GM19328 (cell line): Measurements from ENCODE around the gene GCLC.

Experiments used
- ATAC-seq: cut with Tn5 transposase; IDR thresholded peaks from one replicate; pipeline ENCODE4 v1.9.1; 2021; ENCODE audit warnings: mild to moderate bottlenecking, moderate library complexity; ENCODE audit not compliant: unreplicated experiment

Gene GCLC

DNA sequence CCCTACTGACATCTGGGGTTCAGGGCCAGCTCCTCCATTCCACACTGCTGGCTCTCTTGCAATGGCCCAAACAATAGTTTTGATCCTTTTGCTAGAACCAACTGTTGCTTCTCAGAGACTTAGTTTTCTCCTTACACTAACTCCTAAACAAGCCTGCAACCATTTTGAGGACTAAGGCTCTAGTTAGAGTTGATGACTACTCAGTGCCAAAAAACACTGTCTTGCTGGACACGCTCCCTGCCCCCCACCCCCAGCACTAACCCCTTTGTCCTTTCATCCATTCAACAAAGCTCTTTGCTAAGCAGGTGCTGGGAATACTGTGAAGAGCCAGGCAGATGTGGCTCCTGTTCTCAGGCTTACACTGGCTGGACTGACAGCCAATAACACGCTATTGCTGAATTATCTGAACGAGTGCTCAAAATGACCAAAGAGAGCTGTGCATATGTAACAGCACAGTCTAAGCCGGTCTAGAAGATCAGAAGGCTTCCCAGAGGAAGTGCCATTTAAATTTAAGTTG lies 17.6 kb downstream of the GCLC start:
- ATAC-seq = no peak

DNA sequence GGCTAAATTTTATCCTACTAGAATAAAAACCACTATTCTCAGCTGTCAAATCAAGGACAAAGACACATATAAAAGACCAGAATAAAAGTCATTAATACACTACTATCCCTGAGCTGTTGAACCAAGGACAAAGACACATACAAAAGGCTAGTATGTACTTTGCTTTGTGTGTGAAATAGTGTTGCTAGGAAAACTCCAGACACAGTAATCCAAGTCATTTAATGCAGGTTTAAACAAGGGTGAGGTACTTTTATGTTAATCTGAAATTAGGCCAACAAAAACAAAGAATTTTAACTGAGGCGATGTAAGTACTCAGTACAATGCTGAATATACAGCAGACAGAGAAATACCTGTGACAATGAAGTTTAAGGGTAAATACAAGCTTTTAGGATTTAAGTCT lies 18.9 kb downstream of the GCLC start:
- ATAC-seq = no peak

DNA sequence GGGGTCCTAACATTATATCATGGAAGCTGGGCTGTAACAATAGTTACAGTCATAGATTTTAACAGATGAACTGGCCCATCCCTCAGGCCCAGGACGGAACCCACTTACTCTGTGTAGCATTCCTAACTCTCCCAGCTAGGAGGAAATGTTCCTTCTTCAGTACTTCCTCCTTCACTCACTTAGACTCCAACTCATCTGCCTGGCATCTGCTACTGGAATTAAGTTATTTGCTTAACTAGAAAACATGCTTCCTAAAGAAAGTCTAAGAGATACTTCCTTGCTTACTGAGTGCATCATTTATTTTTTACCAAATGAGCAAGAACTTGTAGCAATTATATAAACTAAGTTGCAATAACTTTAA lies 20.5 kb downstream of the GCLC start:
- no peak for ATAC-seq

DNA sequence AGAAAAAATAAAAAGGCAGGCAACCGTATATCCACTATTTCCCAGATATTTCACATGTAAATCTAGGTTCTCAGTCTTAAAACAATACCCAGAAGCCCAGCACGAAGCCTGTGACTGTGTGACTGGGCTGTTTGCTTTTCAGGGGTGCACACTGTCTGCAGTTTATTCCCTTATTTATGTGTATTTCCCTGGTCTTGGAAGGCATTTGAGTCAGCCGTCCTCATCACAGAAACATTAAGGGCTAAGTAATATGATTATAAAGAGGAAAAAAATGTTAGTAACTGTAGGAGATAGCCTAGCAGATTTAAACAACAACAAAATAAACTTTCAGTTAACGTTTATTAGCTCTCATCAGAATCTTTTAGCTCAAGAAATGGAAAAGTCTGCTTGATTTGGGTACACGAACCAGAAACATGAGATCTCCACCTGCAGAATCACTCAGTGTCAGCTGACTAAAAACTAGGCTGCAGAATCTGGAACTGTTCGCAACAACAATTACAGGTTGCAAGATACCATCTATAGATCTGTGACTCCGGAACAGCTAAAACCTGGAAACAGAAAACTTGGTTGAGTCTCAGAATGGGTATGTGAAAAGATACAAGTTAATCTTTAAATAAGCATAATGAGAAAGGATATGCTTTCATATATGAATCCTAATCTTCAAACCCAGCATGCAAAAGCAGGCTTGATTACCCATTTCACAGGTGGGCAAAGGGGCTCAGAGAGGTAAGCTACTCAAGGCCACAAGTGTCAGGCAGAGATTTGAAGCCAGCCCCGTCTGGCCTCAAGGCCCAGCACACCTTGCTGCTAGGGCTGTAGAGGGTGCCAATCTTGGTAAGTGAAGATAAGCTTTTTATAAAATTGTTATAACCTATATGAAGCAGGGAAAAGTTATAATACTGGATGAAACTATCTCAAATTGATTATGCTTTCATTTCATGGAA lies 21.1 kb downstream of the GCLC start:
- no peak for ATAC-seq

DNA sequence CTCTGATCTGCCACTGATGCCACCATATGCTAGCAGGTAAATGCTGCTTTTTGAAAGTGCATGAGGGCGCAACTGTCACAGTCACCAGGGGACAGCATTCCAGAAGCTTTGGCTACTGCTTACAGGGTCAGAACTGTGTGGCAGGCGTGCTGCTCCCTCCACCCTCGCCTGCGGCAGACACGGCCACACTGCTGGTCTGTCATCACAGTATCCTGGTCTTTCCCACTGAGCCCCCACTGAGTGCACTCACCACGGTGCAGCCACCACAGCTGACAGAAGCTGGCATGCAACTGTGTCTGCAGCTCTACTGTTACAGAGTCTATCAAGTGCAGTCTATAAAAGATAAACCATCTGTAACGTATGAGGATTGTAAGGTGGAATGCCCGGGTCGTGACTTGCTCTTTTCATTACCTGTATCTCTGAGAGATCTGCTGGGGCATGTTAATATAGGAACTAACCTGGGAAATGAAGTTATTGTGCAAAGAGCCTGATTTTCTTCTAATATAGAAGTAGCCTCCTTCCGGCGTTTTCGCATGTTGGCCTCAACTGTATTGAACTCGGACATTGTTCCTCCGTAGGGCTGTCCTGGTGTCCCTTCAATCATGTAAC lies 24.5 kb downstream of the GCLC start:
- no peak for ATAC-seq

DNA sequence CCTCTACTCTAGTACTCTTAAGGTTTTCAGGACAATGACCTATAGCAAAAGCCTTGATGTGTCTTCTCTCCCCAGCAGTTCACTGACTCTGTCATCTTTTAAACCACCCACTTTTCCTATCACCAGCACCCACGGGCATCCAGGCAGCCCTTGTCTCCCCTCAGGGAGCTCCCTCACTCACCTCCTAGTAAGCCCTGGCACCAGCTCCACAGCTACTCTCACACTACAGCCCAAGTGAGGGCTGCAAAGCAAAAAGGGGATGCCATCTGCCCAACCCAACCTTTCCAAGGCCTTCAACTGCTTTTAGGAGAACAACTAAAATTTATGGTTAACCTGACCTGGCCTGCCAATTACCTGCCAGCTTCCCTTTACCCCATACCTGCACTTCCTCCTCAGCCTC lies 26.0 kb downstream of the GCLC start:
- no peak for ATAC-seq

DNA sequence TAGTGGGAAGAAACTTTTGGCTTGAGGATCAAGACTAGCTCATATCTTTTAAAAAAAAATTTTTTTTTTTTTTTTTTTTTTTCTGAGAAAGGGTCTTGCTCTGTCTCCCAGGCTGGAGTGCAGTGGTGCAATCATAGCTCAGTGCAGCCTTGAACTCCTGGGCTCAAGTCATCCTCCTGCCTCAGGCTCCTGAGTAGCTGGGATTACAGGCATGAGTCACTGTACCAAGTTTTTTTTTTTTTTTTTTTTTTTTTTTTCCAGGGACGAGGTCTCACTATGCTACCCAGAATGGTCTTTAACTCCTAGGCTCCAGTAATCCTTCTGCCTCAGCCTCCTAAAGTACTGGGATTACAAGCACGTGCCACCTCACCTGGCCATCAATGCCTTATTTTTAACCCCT lies 27.9 kb downstream of the GCLC start:
- ATAC-seq = no peak

DNA sequence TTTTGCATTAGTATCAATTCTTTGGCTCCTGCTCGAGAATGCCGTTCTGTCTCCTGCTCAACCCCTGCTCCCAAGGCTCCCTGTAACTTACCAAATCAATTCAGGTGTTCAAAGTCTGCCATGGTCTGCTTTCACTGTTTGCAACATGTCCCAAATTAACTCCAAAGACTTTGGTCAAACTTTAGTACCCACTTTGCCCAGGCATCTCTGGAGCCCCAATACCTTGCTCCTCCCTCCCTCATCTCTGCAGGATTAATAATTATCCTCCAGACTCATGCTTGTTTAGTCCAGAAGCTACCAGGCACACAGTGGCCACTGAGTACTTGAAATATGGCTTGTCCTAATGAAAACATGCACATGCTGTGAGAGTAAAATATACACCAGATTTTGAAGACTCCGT lies 30.2 kb downstream of the GCLC start:
- ATAC-seq = no peak

DNA sequence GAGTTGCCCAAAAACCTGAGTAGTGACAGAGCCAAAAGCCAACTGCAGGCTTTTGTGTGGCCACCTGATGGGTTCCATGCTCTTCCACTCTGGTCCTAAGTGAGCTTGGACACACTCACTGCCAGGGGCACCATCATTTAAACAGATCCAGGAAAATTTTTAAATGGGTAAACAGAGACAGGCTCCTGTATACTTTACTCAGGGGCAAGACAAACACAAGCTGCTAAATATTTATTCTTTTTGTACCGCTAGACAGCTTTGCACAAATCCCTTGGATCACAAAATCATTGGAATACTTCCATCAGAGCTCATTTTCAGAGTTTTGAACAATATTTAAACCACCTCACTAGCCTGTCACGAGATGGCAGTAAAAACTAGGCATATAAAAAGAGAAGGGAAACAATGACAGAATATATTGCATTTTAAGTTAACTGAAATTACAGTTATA lies 31.4 kb downstream of the GCLC start:
- no peak for ATAC-seq

DNA sequence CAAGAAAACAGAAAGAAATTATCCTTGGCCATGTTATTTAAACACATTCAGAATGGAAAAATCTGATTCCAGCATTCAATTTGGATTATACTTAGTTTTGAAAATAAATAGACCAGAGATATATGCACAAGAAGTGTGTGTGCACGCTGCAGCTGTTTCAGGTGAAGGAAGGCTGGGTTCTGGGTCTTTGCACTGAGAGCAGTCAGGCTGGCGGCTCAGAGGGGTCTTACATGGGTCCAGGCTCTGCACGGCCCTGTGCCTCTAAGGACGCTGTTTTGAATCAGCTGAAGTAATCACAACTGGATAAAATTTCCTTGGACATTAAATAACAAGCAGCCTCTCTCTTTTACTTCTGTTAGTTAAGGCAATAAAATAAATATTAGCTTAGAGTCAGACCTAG lies 31.8 kb downstream of the GCLC start:
- ATAC-seq = no peak

DNA sequence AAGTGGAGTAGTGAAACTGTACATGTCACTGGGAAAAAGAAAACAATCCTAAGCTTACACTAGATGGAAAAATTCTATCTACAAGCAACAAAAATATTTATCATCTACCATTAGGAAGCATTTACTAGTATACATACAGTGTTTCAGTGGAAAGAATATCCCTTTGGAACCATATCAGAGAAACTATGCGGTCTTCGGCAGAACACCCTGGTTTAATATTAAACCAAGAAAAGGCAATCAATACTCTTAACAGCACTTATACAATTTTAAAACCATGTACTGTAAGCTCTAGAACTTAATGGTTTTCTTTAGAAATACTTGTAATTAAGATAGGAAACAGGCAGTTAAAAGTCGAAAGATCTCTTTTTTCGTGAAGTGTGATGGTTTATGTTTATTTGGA lies 32.3 kb downstream of the GCLC start:
- no peak for ATAC-seq

DNA sequence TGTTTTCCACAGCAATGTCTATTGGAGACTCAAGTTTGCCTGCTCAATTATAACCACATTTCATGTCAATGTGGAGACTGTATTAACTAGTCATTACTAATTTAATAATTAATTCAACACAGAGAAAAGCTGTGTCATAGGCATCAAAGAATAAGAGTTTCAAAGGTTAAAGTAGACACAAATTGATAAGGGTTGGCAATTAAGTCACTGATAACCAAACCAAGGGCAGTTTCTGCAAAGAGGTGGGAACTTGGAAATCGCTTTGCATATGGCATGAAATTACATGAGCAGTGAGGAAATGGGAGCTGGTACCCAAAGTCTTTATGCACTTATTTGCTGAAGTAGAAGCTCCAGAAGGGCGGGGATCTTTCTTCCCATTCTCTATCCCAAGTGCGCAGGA lies 34.2 kb downstream of the GCLC start:
- ATAC-seq = no peak

DNA sequence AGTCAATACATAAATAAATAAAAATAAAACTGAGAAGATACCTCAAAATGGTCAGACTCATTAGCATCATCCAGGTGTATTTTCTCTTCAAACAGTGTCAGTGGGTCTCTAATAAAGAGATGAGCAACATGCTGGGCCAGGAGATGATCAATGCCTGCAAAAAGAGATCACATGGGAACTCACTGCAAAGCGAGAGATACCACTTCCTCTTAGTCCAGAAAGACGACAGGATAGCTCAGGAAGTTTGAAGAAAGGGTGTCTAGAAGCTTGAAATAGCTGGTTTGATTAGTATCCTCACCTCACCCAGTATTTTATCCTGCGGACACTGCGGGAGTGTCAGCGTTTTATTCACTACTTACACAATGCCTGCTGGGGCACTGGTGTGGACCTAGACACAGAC lies 38.0 kb downstream of the GCLC start:
- no peak for ATAC-seq

DNA sequence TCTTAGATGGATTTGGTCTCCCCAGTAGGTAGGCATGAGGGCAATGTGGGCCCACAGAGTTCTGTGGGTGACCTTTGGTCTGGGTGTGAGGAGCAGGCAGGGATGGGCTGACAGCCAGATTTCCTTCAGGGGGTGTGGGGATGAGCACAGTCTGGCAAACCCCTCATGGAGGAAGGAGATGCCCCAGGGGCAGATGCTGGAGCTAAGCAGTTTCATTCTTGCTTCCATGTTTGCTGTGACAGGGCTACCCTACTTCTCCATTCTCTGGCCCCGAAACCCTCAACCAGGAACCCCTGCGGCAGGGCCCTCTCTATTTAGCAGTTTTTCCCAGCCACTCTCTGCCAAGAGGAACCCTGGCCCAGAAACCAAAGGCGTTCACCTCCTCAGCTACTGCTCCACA lies 40.4 kb downstream of the GCLC start:
- ATAC-seq = no peak

DNA sequence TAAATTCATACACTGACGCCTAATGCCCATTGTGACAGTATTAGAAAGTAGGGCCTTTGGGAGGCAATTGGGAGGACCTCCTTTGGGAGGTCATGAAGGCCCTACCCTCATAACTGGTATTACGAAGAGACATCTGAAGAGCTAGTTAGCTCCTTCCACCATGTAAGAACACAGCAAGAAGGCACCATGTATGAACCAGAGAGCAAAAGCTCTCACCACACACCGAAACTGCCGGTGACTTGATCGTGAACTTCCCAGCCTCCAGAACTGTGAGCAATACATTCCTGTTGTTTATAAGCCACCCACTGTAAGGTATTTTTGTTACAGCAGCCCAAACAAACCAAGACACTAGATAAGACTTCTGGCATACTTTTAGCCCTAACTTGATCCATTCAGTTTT lies 41.8 kb downstream of the GCLC start:
- no peak for ATAC-seq

DNA sequence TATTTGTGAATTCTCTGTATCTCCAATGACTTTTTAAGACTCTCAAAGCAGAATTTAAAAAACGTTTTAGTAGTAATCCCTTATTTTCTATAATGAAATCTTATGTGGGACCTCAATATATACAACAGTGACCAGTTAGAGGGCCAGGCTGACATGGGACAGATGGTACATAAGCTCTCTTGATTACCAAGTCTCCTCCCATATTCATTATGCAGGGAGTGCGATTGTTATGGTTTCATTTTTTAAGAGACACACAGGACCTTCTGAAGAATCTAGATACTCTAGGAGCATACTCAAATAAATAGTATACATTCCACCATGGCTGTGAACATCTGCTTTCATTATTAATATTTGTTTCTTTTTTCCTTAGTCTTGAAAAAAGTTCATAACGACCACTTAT lies 43.5 kb downstream of the GCLC start:
- no peak for ATAC-seq

DNA sequence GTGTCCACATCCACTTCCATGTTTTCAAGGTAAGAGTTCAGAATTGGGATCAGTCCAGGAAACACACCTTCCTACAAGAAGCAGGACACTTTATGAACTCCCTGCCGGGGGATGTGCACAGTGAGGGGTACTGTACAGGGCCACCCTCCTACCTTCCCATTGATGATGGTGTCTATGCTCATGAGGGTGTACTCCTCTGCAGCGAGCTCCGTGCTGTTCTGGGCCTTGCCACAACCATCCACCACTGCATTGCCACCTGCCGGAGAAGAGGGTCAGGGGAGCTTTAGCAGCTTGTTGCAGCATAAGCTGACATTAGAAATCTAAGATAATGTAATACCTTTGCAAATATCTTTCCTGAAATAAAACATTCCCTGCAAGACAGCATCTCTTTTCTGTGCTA lies 44.8 kb downstream of the GCLC start:
- ATAC-seq = no peak

DNA sequence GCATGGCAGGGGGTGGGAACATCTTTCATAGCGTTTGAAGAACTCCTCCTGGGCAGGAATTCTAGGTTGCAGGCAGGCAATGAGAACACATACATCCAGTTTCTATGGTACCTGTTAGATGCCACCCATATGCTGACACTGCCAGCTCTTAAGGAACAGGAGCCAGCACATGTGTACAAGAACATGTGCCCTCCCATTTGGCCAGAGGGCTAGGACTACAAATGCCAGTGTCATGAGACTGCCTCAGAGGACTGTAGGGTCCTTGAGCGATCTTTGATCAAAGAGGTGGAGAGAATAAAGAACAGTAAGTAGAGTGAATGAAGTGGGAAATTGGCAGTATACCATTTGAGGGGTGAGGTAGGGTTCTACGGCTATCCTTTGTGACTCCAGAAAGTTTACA lies 45.8 kb downstream of the GCLC start:
- ATAC-seq = no peak

DNA sequence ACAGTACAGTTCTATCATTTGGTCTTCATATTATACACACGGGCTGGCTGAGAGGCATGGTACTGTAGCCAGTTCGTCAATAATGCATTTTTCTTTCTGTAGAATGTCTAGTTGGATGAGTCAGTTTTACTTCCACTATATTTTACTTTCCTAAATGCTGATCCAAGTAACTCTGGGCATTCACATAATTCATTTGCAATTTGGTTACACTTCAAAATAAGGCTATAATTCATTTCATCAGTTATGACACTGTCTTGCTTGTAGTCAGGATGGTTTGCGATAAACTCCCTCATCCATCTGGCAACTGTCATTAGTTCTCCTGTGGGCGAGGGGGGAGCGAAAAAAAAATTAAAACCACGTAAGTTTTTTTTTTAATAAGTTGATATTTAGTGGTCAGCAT lies 46.3 kb downstream of the GCLC start:
- no peak for ATAC-seq

DNA sequence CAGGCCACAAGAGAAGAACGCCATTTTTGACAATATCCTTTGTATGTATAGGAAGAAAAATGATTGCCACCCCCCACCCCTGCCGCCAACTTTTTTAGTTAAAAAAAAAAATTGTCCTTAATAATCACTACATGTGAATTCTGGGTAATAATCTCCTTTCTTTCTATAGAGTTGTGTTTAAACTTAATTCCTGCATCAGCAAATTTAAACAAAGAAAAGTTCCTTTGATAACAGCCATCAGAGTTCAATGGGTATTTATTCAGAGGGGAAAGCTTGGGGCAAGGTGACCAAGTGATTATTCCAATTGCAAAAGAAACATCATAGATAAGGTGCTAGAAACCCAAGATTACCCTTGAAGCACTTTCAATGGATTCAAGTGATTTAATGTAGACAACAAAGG lies 47.0 kb downstream of the GCLC start:
- no peak for ATAC-seq

DNA sequence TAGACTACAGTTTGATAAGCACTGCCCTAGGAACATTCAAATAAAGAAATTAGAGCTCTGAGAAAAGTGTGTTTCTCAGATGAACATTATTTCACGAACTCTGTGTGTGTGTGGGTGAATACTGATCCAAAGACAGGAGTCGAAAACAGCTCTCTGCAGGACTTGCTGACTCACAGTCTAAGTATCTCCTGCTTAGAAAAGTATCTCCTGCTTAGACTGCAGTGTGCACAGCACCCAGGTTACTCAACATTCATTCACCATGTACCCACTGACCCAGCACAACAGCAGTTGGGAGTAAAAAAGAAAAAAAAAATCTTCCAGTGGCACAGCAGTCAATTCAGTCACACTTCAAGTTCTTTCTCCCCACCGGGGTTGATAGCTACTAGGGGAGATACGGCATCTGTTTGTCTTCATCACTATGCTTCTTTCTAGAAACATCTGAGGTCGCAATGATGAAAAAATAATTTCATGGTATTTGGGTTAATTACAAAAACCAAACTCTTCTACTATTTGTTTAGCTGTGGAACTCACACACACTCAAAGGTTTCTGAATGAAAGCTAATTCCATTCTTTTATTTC lies 48.0 kb downstream of the GCLC start:
- no peak for ATAC-seq
